HepG2 (cell line): ENCODE results near the gene CENPB. TPM values are rescaled to one million over a fixed set of nuclear protein-coding genes. Genes with fewer than 3 reads are reported as not detected.
A peak's percentile ranks its signal among the peaks of the same experiment; 100 is the strongest.

Experiments
- ATF7 ChIP-seq, 2 experiments: fragments of 450-650 bp in 1 of 2; sonication (generic) in 1 of 2; formaldehyde crosslinking in 1 of 2; IDR thresholded peaks; 2 replicates each; pipeline versions ENCODE4 v1.4.0 to v1.6.1; 2016 to 2020; ENCODE audit warnings: antibody characterized with exemption in 1 of 2, mild to moderate bottlenecking in 1 of 2, missing genetic modification reagents in 1 of 2
- CBFB ChIP-seq: sonication (generic); formaldehyde crosslinking; IDR thresholded peaks from 2 replicates; pipeline ENCODE4 v1.4.0; 2020; ENCODE audit warnings: missing genetic modification reagents
- FOXP1 ChIP-seq, 2 experiments: fragments of 450-650 bp in 1 of 2; IDR thresholded peaks; 2 replicates each; pipeline ENCODE4 v1.6.1; 2017 to 2018; ENCODE audit warnings: antibody characterized with exemption in 1 of 2
- GMEB2 ChIP-seq: IDR thresholded peaks from 2 replicates; pipeline ENCODE4 v1.6.1; 2016; ENCODE audit warnings: missing biosample characterization, missing genetic modification reagents, low read depth
- MXI1 ChIP-seq: IDR thresholded peaks from 3 replicates; pipeline ENCODE4 v1.6.1; 2012; ENCODE audit warnings: low read depth, low read length, inconsistent platforms, borderline replicate concordance
- NBN ChIP-seq: fragments of 450-650 bp; conservative IDR thresholded peaks from 2 replicates; pipeline ENCODE4 v1.6.1; 2017
- NONO ChIP-seq, 2 experiments: fragments of 450-650 bp in 1 of 2; sonication (generic) in 1 of 2; formaldehyde crosslinking in 1 of 2; IDR thresholded peaks in 1 of 2; conservative IDR thresholded peaks in 1 of 2; 2 replicates each; pipeline versions ENCODE4 v1.6.1 to v1.8.0; 2017 to 2022; ENCODE audit warnings: mild to moderate bottlenecking in 1 of 2, missing genetic modification reagents in 1 of 2, moderate library complexity in 1 of 2
- ZBED4 ChIP-seq: sonication (generic); formaldehyde crosslinking; IDR thresholded peaks from 2 replicates; pipeline ENCODE4 v1.4.0; 2020; ENCODE audit warnings: missing genetic modification reagents, borderline replicate concordance
- ZBTB40 ChIP-seq, 2 experiments: fragments of 450-650 bp in 1 of 2; sonication (generic) in 1 of 2; formaldehyde crosslinking in 1 of 2; IDR thresholded peaks; 2 replicates each; pipeline versions ENCODE4 v1.6.1 to v1.8.0; 2016 to 2022; ENCODE audit warnings: antibody characterized with exemption in 1 of 2, mild to moderate bottlenecking in 1 of 2, missing genetic modification reagents in 1 of 2
- ZNF317 ChIP-seq: sonication (generic); formaldehyde crosslinking; IDR thresholded peaks from 2 replicates; pipeline ENCODE4 v1.5.0; 2020; ENCODE audit warnings: mild to moderate bottlenecking, missing genetic modification reagents
- ZNF512 ChIP-seq: sonication (generic); formaldehyde crosslinking; IDR thresholded peaks from 2 replicates; pipeline ENCODE4 v1.4.0; 2020; ENCODE audit warnings: mild to moderate bottlenecking, missing genetic modification reagents
- ZSCAN21 ChIP-seq: sonication (generic); formaldehyde crosslinking; IDR thresholded peaks from 2 replicates; pipeline ENCODE4 v1.8.0; 2022; ENCODE audit warnings: mild to moderate bottlenecking, missing genetic modification reagents, moderate library complexity, borderline replicate concordance
- polyA plus RNA-seq, 8 experiments: library from polyadenylated mRNA; depleted of rRNA in 3 of 8; stranded (reverse) in 7 of 8; unstranded in 1 of 8; fragments of >200 nt; fragmentation: Illumina TruSeq in 4 of 8; extraction: Trizol in 4 of 8; gene quantifications; 2 replicates each; pipeline versions ENCODE4 v1.2.1 to v1.2.3, GENCODE V29; 2011 to 2016; ENCODE audit warnings: low read depth in 4 of 8, missing spikeins in 1 of 8, mixed read lengths in 1 of 8; ENCODE audit not compliant: insufficient read depth in 1 of 8
- total RNA-seq, 5 experiments: library from RNA; depleted of rRNA; stranded (reverse); fragments of >200 nt; fragmentation: Illumina TruSeq; extraction: Trizol; gene quantifications; 2 replicates each; pipeline ENCODE4 v1.2.3, GENCODE V29; 2016; ENCODE audit warnings: low read depth in 1 of 5

The CENPB gene
- total and polyA plus RNA-seq, 2 of the 13 experiments (the other 11 are each of a cell fraction or from before 2014, with no cell fraction given) = 10.4 to 54.5 TPM

- TF ChIP-seq ZNF317 (CRISPR knock-in tag) (peak; percentile 29; the same call in 1 of the 2 replicates), NBN (peak; percentile 95), MXI1 (no peak), ATF7 (IDR thresholded peaks at IDR 0.05) (peak; percentile 33), ATF7 (CRISPR knock-in tag; IDR thresholded peaks at IDR 0.05) (no peak), NONO (IDR thresholded peaks at IDR 0.05) (peak; percentile 96; the same call in 1 of the 2 replicates), NONO (CRISPR knock-in tag; conservative IDR thresholded peaks at IDR 0.05) (no peak), GMEB2 (no peak), ZSCAN21 (CRISPR knock-in tag) (no peak), ZNF512 (CRISPR knock-in tag) (peak; percentile 99), ZBED4 (CRISPR knock-in tag) (no peak), FOXP1 (IDR thresholded peaks at IDR 0.05) (peak; percentile 64; the same call in 1 of the 2 replicates), FOXP1 (CRISPR knock-in tag; IDR thresholded peaks at IDR 0.05) (no peak), CBFB (CRISPR knock-in tag) (no peak), ZBTB40 (IDR thresholded peaks at IDR 0.05) (peak; percentile 43), ZBTB40 (CRISPR knock-in tag; IDR thresholded peaks at IDR 0.05) (no peak)
Measured at GRCh38 chr20:3788685-3789155, 2.2 kb upstream of the CENPB start (continued).
